ENCODE results near the gene ENOSF1.

DNA sequence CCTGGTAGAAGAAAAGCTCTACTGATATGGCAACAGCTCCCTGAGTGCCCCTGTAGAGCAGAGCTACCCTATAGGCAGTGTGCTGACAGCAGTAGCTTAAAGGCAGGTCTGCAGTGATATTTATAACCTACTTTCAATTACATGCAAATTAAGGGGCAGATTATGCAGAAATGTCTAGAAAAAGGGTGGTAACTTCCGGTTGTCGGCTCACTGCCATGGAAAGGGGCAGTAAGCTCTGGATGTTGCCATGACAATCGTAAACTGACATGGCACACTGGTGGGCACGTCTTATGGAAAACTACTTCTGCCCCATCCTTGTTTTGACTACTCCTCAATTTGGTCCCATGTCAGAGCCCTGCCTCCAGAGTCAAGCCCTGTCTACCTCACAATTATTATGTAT is 57.8 kb downstream of the ENOSF1 start:
- TF ChIP-seq, protein P1, sequence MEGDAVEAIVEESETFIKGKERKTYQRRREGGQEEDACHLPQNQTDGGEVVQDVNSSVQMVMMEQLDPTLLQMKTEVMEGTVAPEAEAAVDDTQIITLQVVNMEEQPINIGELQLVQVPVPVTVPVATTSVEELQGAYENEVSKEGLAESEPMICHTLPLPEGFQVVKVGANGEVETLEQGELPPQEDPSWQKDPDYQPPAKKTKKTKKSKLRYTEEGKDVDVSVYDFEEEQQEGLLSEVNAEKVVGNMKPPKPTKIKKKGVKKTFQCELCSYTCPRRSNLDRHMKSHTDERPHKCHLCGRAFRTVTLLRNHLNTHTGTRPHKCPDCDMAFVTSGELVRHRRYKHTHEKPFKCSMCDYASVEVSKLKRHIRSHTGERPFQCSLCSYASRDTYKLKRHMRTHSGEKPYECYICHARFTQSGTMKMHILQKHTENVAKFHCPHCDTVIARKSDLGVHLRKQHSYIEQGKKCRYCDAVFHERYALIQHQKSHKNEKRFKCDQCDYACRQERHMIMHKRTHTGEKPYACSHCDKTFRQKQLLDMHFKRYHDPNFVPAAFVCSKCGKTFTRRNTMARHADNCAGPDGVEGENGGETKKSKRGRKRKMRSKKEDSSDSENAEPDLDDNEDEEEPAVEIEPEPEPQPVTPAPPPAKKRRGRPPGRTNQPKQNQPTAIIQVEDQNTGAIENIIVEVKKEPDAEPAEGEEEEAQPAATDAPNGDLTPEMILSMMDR (IDR thresholded peaks at IDR 0.05): no peak
- TF ChIP-seq NFE2L2 (conservative IDR thresholded peaks at IDR 0.05; ENCODE audit: low read length): no peak
- no peak for TF ChIP-seq ESRRA (IDR thresholded peaks at IDR 0.05; ENCODE audit: borderline replicate concordance, low read length)
- no peak for TF ChIP-seq EP300 (IDR thresholded peaks at IDR 0.05)
- no peak for TF ChIP-seq JUNB (IDR thresholded peaks at IDR 0.05)
- TF ChIP-seq, protein P2, sequence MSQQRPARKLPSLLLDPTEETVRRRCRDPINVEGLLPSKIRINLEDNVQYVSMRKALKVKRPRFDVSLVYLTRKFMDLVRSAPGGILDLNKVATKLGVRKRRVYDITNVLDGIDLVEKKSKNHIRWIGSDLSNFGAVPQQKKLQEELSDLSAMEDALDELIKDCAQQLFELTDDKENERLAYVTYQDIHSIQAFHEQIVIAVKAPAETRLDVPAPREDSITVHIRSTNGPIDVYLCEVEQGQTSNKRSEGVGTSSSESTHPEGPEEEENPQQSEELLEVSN (IDR thresholded peaks at IDR 0.05; ENCODE audit: borderline replicate concordance, low read depth): no peak
- TF ChIP-seq POLR2A (IDR thresholded peaks at IDR 0.05; ENCODE audit: low read length): no peak
- TF ChIP-seq, protein P3, sequence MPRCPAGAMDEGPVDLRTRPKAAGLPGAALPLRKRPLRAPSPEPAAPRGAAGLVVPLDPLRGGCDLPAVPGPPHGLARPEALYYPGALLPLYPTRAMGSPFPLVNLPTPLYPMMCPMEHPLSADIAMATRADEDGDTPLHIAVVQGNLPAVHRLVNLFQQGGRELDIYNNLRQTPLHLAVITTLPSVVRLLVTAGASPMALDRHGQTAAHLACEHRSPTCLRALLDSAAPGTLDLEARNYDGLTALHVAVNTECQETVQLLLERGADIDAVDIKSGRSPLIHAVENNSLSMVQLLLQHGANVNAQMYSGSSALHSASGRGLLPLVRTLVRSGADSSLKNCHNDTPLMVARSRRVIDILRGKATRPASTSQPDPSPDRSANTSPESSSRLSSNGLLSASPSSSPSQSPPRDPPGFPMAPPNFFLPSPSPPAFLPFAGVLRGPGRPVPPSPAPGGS (IDR thresholded peaks at IDR 0.05): no peak
- TF ChIP-seq PHF8 (IDR thresholded peaks at IDR 0.05; ENCODE audit: borderline replicate concordance, low read depth): no peak
- TF ChIP-seq CEBPB (IDR thresholded peaks at IDR 0.05): no peak
- TF ChIP-seq RAD21 (conservative IDR thresholded peaks at IDR 0.05 in 1 of 2, IDR thresholded peaks at IDR 0.05 in 1 of 2): no peak
- TF ChIP-seq, protein P4, sequence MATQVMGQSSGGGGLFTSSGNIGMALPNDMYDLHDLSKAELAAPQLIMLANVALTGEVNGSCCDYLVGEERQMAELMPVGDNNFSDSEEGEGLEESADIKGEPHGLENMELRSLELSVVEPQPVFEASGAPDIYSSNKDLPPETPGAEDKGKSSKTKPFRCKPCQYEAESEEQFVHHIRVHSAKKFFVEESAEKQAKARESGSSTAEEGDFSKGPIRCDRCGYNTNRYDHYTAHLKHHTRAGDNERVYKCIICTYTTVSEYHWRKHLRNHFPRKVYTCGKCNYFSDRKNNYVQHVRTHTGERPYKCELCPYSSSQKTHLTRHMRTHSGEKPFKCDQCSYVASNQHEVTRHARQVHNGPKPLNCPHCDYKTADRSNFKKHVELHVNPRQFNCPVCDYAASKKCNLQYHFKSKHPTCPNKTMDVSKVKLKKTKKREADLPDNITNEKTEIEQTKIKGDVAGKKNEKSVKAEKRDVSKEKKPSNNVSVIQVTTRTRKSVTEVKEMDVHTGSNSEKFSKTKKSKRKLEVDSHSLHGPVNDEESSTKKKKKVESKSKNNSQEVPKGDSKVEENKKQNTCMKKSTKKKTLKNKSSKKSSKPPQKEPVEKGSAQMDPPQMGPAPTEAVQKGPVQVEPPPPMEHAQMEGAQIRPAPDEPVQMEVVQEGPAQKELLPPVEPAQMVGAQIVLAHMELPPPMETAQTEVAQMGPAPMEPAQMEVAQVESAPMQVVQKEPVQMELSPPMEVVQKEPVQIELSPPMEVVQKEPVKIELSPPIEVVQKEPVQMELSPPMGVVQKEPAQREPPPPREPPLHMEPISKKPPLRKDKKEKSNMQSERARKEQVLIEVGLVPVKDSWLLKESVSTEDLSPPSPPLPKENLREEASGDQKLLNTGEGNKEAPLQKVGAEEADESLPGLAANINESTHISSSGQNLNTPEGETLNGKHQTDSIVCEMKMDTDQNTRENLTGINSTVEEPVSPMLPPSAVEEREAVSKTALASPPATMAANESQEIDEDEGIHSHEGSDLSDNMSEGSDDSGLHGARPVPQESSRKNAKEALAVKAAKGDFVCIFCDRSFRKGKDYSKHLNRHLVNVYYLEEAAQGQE (IDR thresholded peaks at IDR 0.05): no peak

All from A549 (cell line).